ENCODE measurements around the gene ASIC4. TPM values are rescaled to one million over a fixed set of nuclear protein-coding genes. Genes with fewer than 3 reads are reported as not detected.

ASIC4 gene
- total and polyA plus RNA-seq, 2 of the 4 experiments (the other 2 are of a cell fraction), result 0.10 TPM; not detected in 1

GRCh38 chr2:219576505-219577388 lies 62.5 kb downstream of the ASIC4 start:
- Histone ChIP-seq H3K79me1 (ENCODE audit: low read depth in 1 of 2, low read length in 2 of 2) (peaks cover 0 to 1% of the 10 kb centered on the region in 2 experiments; a peak in 1 of 4 replicates), H2AFZ (replicated peaks; ENCODE audit: low read length, poor library complexity) (no peak overlapping the region), H2BK5ac (ENCODE audit: low read depth, low read length, poor library complexity, severe bottlenecking) (no peak overlapping the region), H3K4ac (ENCODE audit: low read depth, low read length) (no peak overlapping the region), H2BK15ac (ENCODE audit: low read depth, low read length) (no peak overlapping the region), H3K23ac (ENCODE audit: low read depth, low read length) (no peak overlapping the region), H2AK9ac (replicated peaks; ENCODE audit: low read depth, low read length, poor library complexity) (no peak overlapping the region), H3K14ac (replicated peaks; ENCODE audit: low read depth, low read length) (no peak overlapping the region), H3K4me1 (ENCODE audit: control insufficient read depth, insufficient read depth, low read length) (peaks cover 11% of the 10 kb centered on the region), H3K36me3 (ENCODE audit: control insufficient read depth, insufficient read depth, low read length) (no peaks in the 10 kb centered on the region), H3K27me3 (ENCODE audit: control insufficient read depth, insufficient read depth, low read length) (peaks cover 14% of the 10 kb centered on the region), H3K4me3 (ENCODE audit: insufficient read depth, low read depth, low read length) (no peak overlapping the region), H2BK20ac (ENCODE audit: low read depth, low read length) (no peak overlapping the region), H3K56ac (ENCODE audit: extremely low read depth, insufficient read depth, low read length) (no peak overlapping the region), H4K8ac (ENCODE audit: low read depth in 2 of 2, low read length in 2 of 2) (no peak overlapping the region), H4K20me1 (ENCODE audit: insufficient read depth, low read length) (no peaks in the 10 kb centered on the region), H2AK5ac (ENCODE audit: low read depth, low read length) (no peak overlapping the region), H2BK120ac (ENCODE audit: low read depth, low read length) (no peak overlapping the region), H3K9me3 (ENCODE audit: control insufficient read depth, insufficient read depth, low read length) (no peaks in the 10 kb centered on the region), H3K4me2 (ENCODE audit: low read depth, low read length) (peak overlapping the region; percentile 89), H4K5ac (ENCODE audit: low read depth, low read length) (no peak overlapping the region), H3K9me1 (ENCODE audit: insufficient read depth, low read length) (peaks cover 2% of the 10 kb centered on the region; the same call in 1 of the 2 replicates), H4K91ac (ENCODE audit: insufficient read depth, low read depth, low read length) (no peak overlapping the region), H3K18ac (ENCODE audit: low read depth, low read length) (no peak overlapping the region), H3K9ac (ENCODE audit: low read depth, low read length) (no peak overlapping the region), H3K27ac (ENCODE audit: insufficient read depth, low read length) (no peak overlapping the region)
- ATAC-seq (ENCODE audit: low read depth), result peak; percentile 65
- BruUV-seq (replicated peaks), result no TSS peak
- DNase-seq, result peak; percentile 13
- TF ChIP-seq MAFK (IDR thresholded peaks at IDR 0.05; ENCODE audit: low read depth, low read length) (peak; percentile 25; the same call in 1 of the 2 replicates), USF2 (IDR thresholded peaks at IDR 0.05; ENCODE audit: low read depth, low read length) (no peak)
- in situ Hi-C loops (cut with MboI; ENCODE audit: low sequenced_read_pairs), result no loop called here
- WGBS, 2 experiments (ENCODE audit: extremely low coverage in 2 of 2, insufficient read length in 1 of 2), result 25% methylated on average over 3 of the region's 15 CpGs; no CpG with 5 or more reads in 1 of the 2 experiments
- intact Hi-C loops (cut with micrococcal nuclease), result loop anchor here (2.0 kb wide), 1 partner anchor 20 kb away; the partner anchor contains the start of gene STK11IP
- dilution Hi-C loops (cut with HindIII; ENCODE audit: low sequenced_read_pairs, unreplicated experiment), result no loop called here
- ChIA-PET CTCF (no interaction called here), POLR2A (ENCODE audit: unreplicated experiment) (interaction anchor here (0.5 kb wide), 1 partner anchor 21 kb away, joined by 4 read pairs; no protein-coding TSS in a partner anchor)
